ENCODE results near the gene STAM2. TPM values are rescaled to one million over a fixed set of nuclear protein-coding genes. Genes with fewer than 3 reads are reported as not detected.

Gene STAM2
- total RNA-seq, 1 experiment from 2014 or later = 27.3 TPM

Small RNAs within 50 kb of the gene (small RNA-seq; reads per million reads assigned to genes)
- 0 to 0.14 reads per million in 2 experiments for gene RPL30P2

Other genes starting within 250 kb of the STAM2 start
- gene CACNB4, start 76.7 kb downstream of the STAM2 start, total RNA-seq (2014; rRNA removed; shearing (Covaris generic)) = 0.29 and 0.35 TPM in 2 replicates
- gene FMNL2, start 159.4 kb upstream of the STAM2 start, total RNA-seq (2014; rRNA removed; shearing (Covaris generic)) = 50.8 and 57.5 TPM in 2 replicates

Data from SK-MEL-5 (cell line).